Sigmoid colon (tissue), 7 donors: ENCODE results near the gene GLIS1. TPM values are rescaled to one million over a fixed set of nuclear protein-coding genes. Genes with fewer than 3 reads are reported as not detected.
A peak's percentile ranks its signal among the peaks of the same experiment; 100 is the strongest.

ENCODE experiments used
- DNase-seq: peaks from one replicate; pipeline ENCODE4 v3.0.0-alpha.2; 2019
- H3K27ac ChIP-seq, 4 donors: fragments of 200-600 bp; sonication (generic); one replicate each; pipeline ENCODE4 v1.5.1; 2016 to 2019; ENCODE audit warnings: mild to moderate bottlenecking in 1 of 4
- H3K27me3 ChIP-seq, 3 donors: fragments of 200-600 bp; sonication (generic); one replicate each; pipeline ENCODE4 v1.5.1; 2019; ENCODE audit warnings: mild to moderate bottlenecking in 1 of 3
- H3K36me3 ChIP-seq, 4 donors: fragments of 200-600 bp; sonication (generic); one replicate each; pipeline ENCODE4 v1.5.1; 2016 to 2019
- H3K4me1 ChIP-seq, 4 donors: fragments of 200-600 bp; sonication (generic); one replicate each; pipeline ENCODE4 v1.5.1; 2017 to 2019
- H3K4me3 ChIP-seq, 4 donors: fragments of 200-600 bp; sonication (generic); one replicate each; pipeline ENCODE4 v1.5.1; 2017 to 2019; ENCODE audit warnings: mild to moderate bottlenecking in 2 of 4, moderate library complexity in 1 of 4
- H3K9me3 ChIP-seq, 4 donors: fragments of 200-600 bp in 3 of 4; sonication (generic) in 3 of 4; one replicate each; pipeline versions ENCODE4 v1.5.1 to v1.6.1; 2013 to 2019
- EP300 ChIP-seq, 4 donors: sonication (generic); formaldehyde crosslinking; IDR thresholded peaks; one replicate each; pipeline ENCODE4 v1.6.1; 2017; ENCODE audit warnings: antibody characterized with exemption in 4 of 4
- POLR2A ChIP-seq, 2 donors: fragments of 450-650 bp; IDR thresholded peaks; one replicate each; pipeline ENCODE4 v1.6.1; 2016; ENCODE audit warnings: antibody characterized with exemption in 2 of 2, mild to moderate bottlenecking in 2 of 2, moderate library complexity in 2 of 2
- POLR2AphosphoS5 ChIP-seq, 4 donors: sonication (generic); formaldehyde crosslinking; IDR thresholded peaks; one replicate each; pipeline ENCODE4 v1.6.1; 2017; ENCODE audit warnings: antibody characterized with exemption in 4 of 4
- WGBS, 2 donors: extraction: QIAGEN DNeasy Blood & Tissue Kit; methylation state at CpG; one replicate each; pipeline ENCODE4 v1.1.7; 2013; 5-methylcytosine and 5-hydroxymethylcytosine counted together
- intact Hi-C: fragments of 100-400 bp; cut with DNase I; formaldehyde crosslinking; loops from one replicate; pipeline ENCODE4 v1.15.1; 2023
- polyA plus RNA-seq, 3 donors: library from polyadenylated mRNA; stranded (reverse); fragments of 200-250 nt; gene quantifications; one replicate each; pipeline ENCODE4 v1.2.3, GENCODE V29; 2013
- total RNA-seq, 4 donors: library from RNA; depleted of rRNA; stranded (reverse); fragments of >200 nt; gene quantifications; one replicate each; pipeline ENCODE4 v1.1.0, GENCODE V29; 2016
- TF ChIP-seq, protein P1 (sequence below), 4 experiments: fragments of 450-650 bp in 3 of 4; fragments of 200-600 bp in 1 of 4; IDR thresholded peaks; one replicate each; pipeline ENCODE4 v1.5.1; 2016 to 2019; ENCODE audit warnings: antibody characterized with exemption in 4 of 4, mild to moderate bottlenecking in 3 of 4, moderate library complexity in 2 of 4
- donor health status: healthy with polysubstance abuse.
- donor health status: Bipolar disorder and iron deficiency.
- donor health status: healthy.

Gene GLIS1
- total and polyA plus RNA-seq, 7 donors = 0.16 to 0.83 (median 0.32) TPM; not detected in 4

DNA sequence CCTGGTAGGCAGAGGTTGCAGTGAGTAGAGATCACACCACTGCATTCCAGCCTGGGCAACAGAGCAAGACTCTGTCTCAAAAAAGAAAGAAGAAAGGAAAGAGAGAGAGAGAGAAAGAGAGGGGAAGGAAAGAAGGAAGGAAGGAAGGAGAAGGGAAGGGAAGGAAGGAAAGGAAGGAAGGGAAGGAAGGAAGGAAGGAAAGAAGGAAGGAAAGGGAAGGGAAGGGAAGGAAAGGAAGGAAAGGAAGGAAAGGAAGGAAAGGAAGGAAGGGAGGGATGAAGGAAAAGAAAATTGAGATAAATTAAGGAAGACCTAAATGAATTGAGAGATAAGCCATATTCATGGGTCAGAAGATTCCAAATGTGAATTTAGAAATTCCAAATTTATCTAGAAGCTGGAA, 92.2 kb downstream of the GLIS1 start:
- intact Hi-C loops = no loop called here
- TF ChIP-seq, protein P1, sequence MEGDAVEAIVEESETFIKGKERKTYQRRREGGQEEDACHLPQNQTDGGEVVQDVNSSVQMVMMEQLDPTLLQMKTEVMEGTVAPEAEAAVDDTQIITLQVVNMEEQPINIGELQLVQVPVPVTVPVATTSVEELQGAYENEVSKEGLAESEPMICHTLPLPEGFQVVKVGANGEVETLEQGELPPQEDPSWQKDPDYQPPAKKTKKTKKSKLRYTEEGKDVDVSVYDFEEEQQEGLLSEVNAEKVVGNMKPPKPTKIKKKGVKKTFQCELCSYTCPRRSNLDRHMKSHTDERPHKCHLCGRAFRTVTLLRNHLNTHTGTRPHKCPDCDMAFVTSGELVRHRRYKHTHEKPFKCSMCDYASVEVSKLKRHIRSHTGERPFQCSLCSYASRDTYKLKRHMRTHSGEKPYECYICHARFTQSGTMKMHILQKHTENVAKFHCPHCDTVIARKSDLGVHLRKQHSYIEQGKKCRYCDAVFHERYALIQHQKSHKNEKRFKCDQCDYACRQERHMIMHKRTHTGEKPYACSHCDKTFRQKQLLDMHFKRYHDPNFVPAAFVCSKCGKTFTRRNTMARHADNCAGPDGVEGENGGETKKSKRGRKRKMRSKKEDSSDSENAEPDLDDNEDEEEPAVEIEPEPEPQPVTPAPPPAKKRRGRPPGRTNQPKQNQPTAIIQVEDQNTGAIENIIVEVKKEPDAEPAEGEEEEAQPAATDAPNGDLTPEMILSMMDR (IDR thresholded peaks at IDR 0.05) = no peak
- no peak for TF ChIP-seq POLR2A (IDR thresholded peaks at IDR 0.05)
- TF ChIP-seq POLR2AphosphoS5 (IDR thresholded peaks at IDR 0.05) = no peak
- no peak for TF ChIP-seq EP300 (IDR thresholded peaks at IDR 0.05)

DNA sequence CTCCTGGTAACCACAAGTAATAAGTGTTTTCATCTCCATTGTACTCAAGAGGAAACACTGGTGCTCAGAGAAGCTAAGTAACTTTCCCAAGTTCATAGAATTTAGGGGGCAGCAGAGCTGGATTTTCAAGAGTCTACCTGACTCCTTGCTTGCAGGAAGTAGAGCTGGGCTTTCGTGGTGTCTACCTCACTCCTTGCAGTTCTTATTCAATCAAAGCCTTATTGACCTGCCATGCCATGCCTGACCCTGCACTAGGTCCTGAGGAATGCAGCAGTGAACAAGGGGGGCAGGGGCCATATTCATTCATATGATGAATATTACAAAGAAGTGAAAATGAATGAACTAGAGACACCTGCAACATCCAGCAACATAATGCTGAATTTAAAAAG, 93.3 kb downstream of the GLIS1 start:
- WGBS, 2 donors = 85 to 87% methylated on average over 1 of the region's 1 CpG
- intact Hi-C loops = no loop called here
- no peak overlapping the region for H3K4me3 ChIP-seq
- H3K9me3 ChIP-seq = no peaks in the 10 kb centered on the region
- H3K4me1 ChIP-seq = no peaks in the 10 kb centered on the region
- no peaks in the 10 kb centered on the region for H3K36me3 ChIP-seq
- TF ChIP-seq EP300 (IDR thresholded peaks at IDR 0.05) (no peak), POLR2AphosphoS5 (IDR thresholded peaks at IDR 0.05) (no peak), POLR2A (IDR thresholded peaks at IDR 0.05) (no peak)
- TF ChIP-seq, protein P1 (IDR thresholded peaks at IDR 0.05) = no peak
- H3K27me3 ChIP-seq = no peaks in the 10 kb centered on the region
- H3K27ac ChIP-seq = no peak overlapping the region
- DNase-seq = peak; percentile 14

More for the DNA sequence above, 92.2 kb downstream of the GLIS1 start:
- no peak for DNase-seq
- H3K9me3 ChIP-seq = no peaks in the 10 kb centered on the region
- no peaks in the 10 kb centered on the region for H3K27me3 ChIP-seq
- no peaks in the 10 kb centered on the region for H3K36me3 ChIP-seq
- H3K4me1 ChIP-seq = no peaks in the 10 kb centered on the region
- no peak overlapping the region for H3K4me3 ChIP-seq
- no peak overlapping the region for H3K27ac ChIP-seq

DNA sequence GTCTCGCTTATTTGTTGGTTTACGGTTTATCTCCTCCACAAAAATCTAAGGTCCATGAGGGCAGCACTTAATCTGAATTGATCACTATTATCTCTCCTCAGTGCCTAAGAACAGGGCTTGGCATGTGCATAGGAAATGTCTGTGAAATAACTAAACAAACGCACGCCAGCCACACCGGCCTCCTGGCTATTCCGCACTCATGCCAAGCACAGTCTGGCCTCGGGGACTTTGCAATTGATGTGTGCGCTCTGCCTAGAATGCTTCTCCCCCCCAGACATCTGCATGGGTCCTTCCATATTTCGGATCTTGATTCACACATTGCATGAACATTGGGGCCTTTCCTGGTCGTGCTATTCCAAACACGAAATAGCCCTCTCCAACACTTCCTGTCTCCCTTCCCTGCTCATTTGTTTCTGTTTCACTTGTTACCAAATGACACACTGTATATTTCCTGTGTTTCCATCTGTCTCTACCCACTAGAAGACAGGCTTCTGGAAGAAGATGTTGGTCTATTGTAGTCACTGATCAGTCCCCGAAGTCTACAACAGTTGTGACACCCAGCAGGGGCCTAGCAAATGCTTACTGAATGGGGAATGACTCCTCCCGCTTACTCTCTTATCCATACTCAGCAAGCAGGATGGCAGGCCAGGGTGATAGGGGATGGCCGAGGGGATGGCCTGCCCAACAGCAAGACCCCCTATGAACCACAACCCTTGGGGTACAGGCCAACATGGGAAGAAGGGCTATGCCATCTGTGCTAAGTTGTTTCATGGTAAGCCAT, 93.9 kb downstream of the GLIS1 start:
- Histone ChIP-seq H3K4me1 (no peaks in the 10 kb centered on the region), H3K4me3 (no peak overlapping the region), H3K27me3 (no peaks in the 10 kb centered on the region), H3K36me3 (no peaks in the 10 kb centered on the region), H3K9me3 (no peaks in the 10 kb centered on the region), H3K27ac (no peak overlapping the region)
- 82 to 84% methylated on average over 14 of the region's 14 CpGs for WGBS, 2 donors
- TF ChIP-seq POLR2A (IDR thresholded peaks at IDR 0.05) (no peak), EP300 (IDR thresholded peaks at IDR 0.05) (no peak), POLR2AphosphoS5 (IDR thresholded peaks at IDR 0.05) (no peak)
- TF ChIP-seq, protein P1 (IDR thresholded peaks at IDR 0.05) = no peak
- DNase-seq = peak; percentile 26
- intact Hi-C loops = no loop called here

DNA sequence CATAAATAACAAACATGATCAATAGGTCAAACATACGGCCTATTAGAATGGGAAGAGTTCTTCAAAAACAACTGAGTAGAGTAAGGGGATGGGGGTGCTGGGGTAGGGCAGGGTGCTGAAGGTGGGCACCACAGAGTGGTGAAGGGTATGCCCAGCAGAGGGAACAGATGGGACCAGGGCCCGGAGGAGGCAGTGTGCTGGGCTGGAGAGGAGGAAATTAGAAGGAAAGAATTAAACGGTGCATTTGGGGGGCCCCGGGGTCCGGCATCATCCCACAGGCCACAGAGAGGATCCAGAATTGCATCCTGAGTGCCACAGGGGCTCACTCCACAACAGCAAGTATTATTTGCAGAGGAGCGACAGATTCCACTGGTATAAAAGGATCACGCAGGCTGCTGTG, 94.5 kb downstream of the GLIS1 start:
- Histone ChIP-seq H3K4me1 (no peaks in the 10 kb centered on the region), H3K9me3 (no peaks in the 10 kb centered on the region), H3K27me3 (no peaks in the 10 kb centered on the region), H3K27ac (no peak overlapping the region), H3K36me3 (no peaks in the 10 kb centered on the region), H3K4me3 (no peak overlapping the region)
- WGBS, 2 donors = 78 to 93% methylated on average over 7 of the region's 7 CpGs
- no peak for TF ChIP-seq EP300 (IDR thresholded peaks at IDR 0.05)
- TF ChIP-seq, protein P1 (IDR thresholded peaks at IDR 0.05) = no peak
- no peak for TF ChIP-seq POLR2A (IDR thresholded peaks at IDR 0.05)
- no peak for TF ChIP-seq POLR2AphosphoS5 (IDR thresholded peaks at IDR 0.05)
- peak; percentile 29 for DNase-seq
- intact Hi-C loops = no loop called here
